ENCODE measurements around the gene APAF1. TPM values are rescaled to one million over a fixed set of nuclear protein-coding genes. Genes with fewer than 3 reads are reported as not detected.

Gene APAF1
- total RNA-seq, 1 experiment from 2014 or later, result 24.2 TPM

GRCh38 chr12:98698603-98699463 lies 53.7 kb downstream of the APAF1 start:
- peaks cover 26% of the 10 kb centered on the region for H3K36me3 ChIP-seq
- H3K9me3 ChIP-seq, result no peaks in the 10 kb centered on the region
- no peak overlapping the region for H3K4me3 ChIP-seq
- H3K27me3 ChIP-seq, result no peaks in the 10 kb centered on the region
- peak; percentile 24 for DNase-seq

- no peak for DNase-seq
- Histone ChIP-seq H3K9me3 (no peaks in the 10 kb centered on the region), H3K36me3 (peaks cover 27% of the 10 kb centered on the region), H3K4me3 (no peak overlapping the region), H3K27me3 (no peaks in the 10 kb centered on the region)
Measured at GRCh38 chr12:98699586-98699985, 54.5 kb downstream of the APAF1 start.

GRCh38 chr12:98701166-98701565 lies 56.1 kb downstream of the APAF1 start:
- peaks cover 25% of the 10 kb centered on the region for H3K36me3 ChIP-seq
- no peak for DNase-seq
- H3K27me3 ChIP-seq, result no peaks in the 10 kb centered on the region
- H3K9me3 ChIP-seq, result no peaks in the 10 kb centered on the region
- H3K4me3 ChIP-seq, result no peak overlapping the region

GRCh38 chr12:98709022-98709421 lies 63.9 kb downstream of the APAF1 start:
- Histone ChIP-seq H3K27me3 (no peaks in the 10 kb centered on the region; the same call in 1 of the 2 replicates), H3K4me3 (no peak overlapping the region), H3K9me3 (no peaks in the 10 kb centered on the region), H3K36me3 (peaks cover 12% of the 10 kb centered on the region)
- no peak for DNase-seq

- peaks cover 19% of the 10 kb centered on the region for H3K36me3 ChIP-seq
- H3K4me3 ChIP-seq, result no peak overlapping the region
- DNase-seq, result no peak
- no peaks in the 10 kb centered on the region; the same call in 1 of the 2 replicates for H3K27me3 ChIP-seq
- no peaks in the 10 kb centered on the region for H3K9me3 ChIP-seq
Measured at GRCh38 chr12:98714426-98714825, 69.3 kb downstream of the APAF1 start.

- Histone ChIP-seq H3K4me3 (no peak overlapping the region), H3K9me3 (no peaks in the 10 kb centered on the region), H3K27me3 (no peaks in the 10 kb centered on the region), H3K36me3 (peaks cover 22% of the 10 kb centered on the region)
- no peak for DNase-seq
Measured at GRCh38 chr12:98719515-98720504, 74.7 kb downstream of the APAF1 start.

GRCh38 chr12:98721204-98721702 lies 76.2 kb downstream of the APAF1 start:
- no peaks in the 10 kb centered on the region for H3K9me3 ChIP-seq
- no peak overlapping the region for H3K4me3 ChIP-seq
- peaks cover 25% of the 10 kb centered on the region for H3K36me3 ChIP-seq
- H3K27me3 ChIP-seq, result no peaks in the 10 kb centered on the region
- no peak for DNase-seq

GRCh38 chr12:98724384-98725155 lies 79.5 kb downstream of the APAF1 start:
- Histone ChIP-seq H3K27me3 (no peaks in the 10 kb centered on the region), H3K4me3 (no peak overlapping the region), H3K9me3 (no peaks in the 10 kb centered on the region), H3K36me3 (peaks cover 36% of the 10 kb centered on the region)
- no peak for DNase-seq

- no peak overlapping the region for H3K4me3 ChIP-seq
- no peaks in the 10 kb centered on the region for H3K9me3 ChIP-seq
- H3K36me3 ChIP-seq, result peaks cover 39% of the 10 kb centered on the region
- peak; percentile 55 for DNase-seq
- H3K27me3 ChIP-seq, result no peaks in the 10 kb centered on the region
Measured at GRCh38 chr12:98725476-98726247, 80.6 kb downstream of the APAF1 start.

GRCh38 chr12:98727196-98727595 lies 82.1 kb downstream of the APAF1 start:
- H3K36me3 ChIP-seq, result peaks cover 43% of the 10 kb centered on the region
- no peaks in the 10 kb centered on the region for H3K27me3 ChIP-seq
- H3K4me3 ChIP-seq, result no peak overlapping the region
- no peaks in the 10 kb centered on the region for H3K9me3 ChIP-seq
- no peak for DNase-seq

GRCh38 chr12:98730412-98730811 lies 85.3 kb downstream of the APAF1 start:
- Histone ChIP-seq H3K9me3 (no peaks in the 10 kb centered on the region), H3K36me3 (peaks cover 31% of the 10 kb centered on the region), H3K4me3 (no peak overlapping the region), H3K27me3 (no peaks in the 10 kb centered on the region)
- no peak for DNase-seq

- DNase-seq, result no peak
- Histone ChIP-seq H3K4me3 (no peak overlapping the region), H3K27me3 (no peaks in the 10 kb centered on the region), H3K9me3 (no peaks in the 10 kb centered on the region), H3K36me3 (peaks cover 10% of the 10 kb centered on the region)
Measured at GRCh38 chr12:98733667-98734350, 88.7 kb downstream of the APAF1 start.

GRCh38 chr12:98735821-98736220 lies 90.7 kb downstream of the APAF1 start:
- DNase-seq, result no peak
- peaks cover 6% of the 10 kb centered on the region for H3K36me3 ChIP-seq
- no peak overlapping the region for H3K4me3 ChIP-seq
- H3K27me3 ChIP-seq, result no peaks in the 10 kb centered on the region
- H3K9me3 ChIP-seq, result no peaks in the 10 kb centered on the region

GRCh38 chr12:98736352-98737321 lies 91.5 kb downstream of the APAF1 start:
- H3K36me3 ChIP-seq, result peaks cover 2% of the 10 kb centered on the region
- no peaks in the 10 kb centered on the region for H3K27me3 ChIP-seq
- no peak for DNase-seq
- H3K4me3 ChIP-seq, result no peak overlapping the region
- H3K9me3 ChIP-seq, result no peaks in the 10 kb centered on the region

All from MG63 (cell line).